Coronary artery (tissue), 2 donors: ENCODE measurements around the gene SPP1.
"Not testable (repeated sequence)": the region's sequence is repeated elsewhere in the genome, so short reads cannot be mapped to it uniquely, and the experiment has no call there.

Experiments
- DNase-seq: peaks from one replicate; pipeline ENCODE4 v3.0.0-alpha.2; 2017; ENCODE audit warnings: low spot score
- H3K27ac ChIP-seq, 2 donors: fragments of 200-600 bp; sonication (generic); one replicate each; pipeline ENCODE4 v1.5.1; 2016 to 2019
- H3K4me3 ChIP-seq: fragments of 200-600 bp; sonication (generic); 2 replicates; pipeline ENCODE4 v1.5.1; 2016; ENCODE audit warnings: mild to moderate bottlenecking, moderate library complexity
- TF ChIP-seq, protein P1 (sequence below): fragments of 200-600 bp; sonication (generic); IDR thresholded peaks from one replicate; pipeline ENCODE4 v1.5.1; 2019; ENCODE audit warnings: antibody characterized with exemption

Gene SPP1

DNA sequence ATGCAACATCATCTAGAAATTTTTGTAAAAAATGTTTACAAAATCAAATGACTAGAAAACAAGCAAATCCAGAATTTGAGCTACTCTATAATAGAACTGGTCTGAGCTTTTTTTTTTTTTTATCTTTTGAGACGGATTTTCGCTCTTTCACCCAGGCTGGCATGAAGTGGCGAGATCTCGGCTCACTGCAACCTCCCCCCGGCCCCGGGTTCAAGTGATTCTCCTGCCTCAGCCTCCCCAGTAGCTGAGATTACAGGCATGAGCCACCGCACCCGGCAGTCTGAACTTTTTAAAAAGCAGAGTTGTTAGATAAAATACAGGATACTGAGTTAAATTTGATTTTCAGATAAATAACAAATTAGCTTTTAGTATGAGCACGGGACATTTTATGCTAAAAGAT is 11.0 kb downstream of the SPP1 start:
- H3K4me3 ChIP-seq = no peak overlapping the region
- no peak overlapping the region for H3K27ac ChIP-seq
- TF ChIP-seq, protein P1, sequence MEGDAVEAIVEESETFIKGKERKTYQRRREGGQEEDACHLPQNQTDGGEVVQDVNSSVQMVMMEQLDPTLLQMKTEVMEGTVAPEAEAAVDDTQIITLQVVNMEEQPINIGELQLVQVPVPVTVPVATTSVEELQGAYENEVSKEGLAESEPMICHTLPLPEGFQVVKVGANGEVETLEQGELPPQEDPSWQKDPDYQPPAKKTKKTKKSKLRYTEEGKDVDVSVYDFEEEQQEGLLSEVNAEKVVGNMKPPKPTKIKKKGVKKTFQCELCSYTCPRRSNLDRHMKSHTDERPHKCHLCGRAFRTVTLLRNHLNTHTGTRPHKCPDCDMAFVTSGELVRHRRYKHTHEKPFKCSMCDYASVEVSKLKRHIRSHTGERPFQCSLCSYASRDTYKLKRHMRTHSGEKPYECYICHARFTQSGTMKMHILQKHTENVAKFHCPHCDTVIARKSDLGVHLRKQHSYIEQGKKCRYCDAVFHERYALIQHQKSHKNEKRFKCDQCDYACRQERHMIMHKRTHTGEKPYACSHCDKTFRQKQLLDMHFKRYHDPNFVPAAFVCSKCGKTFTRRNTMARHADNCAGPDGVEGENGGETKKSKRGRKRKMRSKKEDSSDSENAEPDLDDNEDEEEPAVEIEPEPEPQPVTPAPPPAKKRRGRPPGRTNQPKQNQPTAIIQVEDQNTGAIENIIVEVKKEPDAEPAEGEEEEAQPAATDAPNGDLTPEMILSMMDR = no peak
- DNase-seq = no peak

DNA sequence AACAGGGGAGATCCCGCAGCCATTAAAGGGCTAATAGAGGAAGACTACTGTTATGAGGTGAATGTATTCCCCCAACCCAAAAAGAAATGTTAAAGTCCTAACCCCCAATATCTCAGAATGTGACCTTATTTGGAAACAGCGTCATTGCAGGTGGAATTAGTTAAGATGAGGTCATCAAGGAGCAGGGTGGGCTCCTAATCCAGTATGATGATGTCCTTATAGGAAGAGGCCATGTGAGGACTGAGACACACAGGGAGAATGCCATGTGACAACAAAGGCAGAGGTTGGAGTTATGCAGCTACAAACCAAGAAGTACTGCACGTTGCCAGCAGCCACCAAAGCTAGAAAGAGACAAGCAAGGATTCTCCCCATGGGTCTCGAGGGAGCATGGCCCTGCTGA is 14.3 kb downstream of the SPP1 start:
- no peak for DNase-seq
- H3K4me3 ChIP-seq = no peak overlapping the region
- TF ChIP-seq, protein P1 = no peak
- H3K27ac ChIP-seq = no peak overlapping the region

DNA sequence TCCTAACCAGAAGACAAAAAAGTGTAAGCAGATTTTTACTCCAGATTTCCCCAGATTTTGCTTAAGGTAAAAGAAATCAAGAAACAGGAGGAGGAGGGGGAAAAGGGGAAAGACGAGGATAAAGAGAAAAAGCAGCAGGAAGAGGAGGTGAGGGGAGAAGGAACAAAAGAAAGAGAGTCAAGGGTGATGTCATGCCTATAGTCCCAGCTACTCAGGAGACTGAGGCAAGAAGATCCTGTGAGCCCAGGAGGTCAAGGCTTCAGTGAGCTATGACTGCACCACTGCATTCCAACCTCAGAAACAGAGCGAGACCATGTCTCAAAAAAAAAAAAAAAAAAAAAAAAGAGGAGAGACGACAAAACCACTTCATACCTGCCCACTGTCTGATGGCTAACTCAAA is 19.9 kb downstream of the SPP1 start:
- TF ChIP-seq, protein P1 = no peak
- H3K27ac ChIP-seq = no peak overlapping the region
- no peak for DNase-seq
- no peak overlapping the region for H3K4me3 ChIP-seq

DNA sequence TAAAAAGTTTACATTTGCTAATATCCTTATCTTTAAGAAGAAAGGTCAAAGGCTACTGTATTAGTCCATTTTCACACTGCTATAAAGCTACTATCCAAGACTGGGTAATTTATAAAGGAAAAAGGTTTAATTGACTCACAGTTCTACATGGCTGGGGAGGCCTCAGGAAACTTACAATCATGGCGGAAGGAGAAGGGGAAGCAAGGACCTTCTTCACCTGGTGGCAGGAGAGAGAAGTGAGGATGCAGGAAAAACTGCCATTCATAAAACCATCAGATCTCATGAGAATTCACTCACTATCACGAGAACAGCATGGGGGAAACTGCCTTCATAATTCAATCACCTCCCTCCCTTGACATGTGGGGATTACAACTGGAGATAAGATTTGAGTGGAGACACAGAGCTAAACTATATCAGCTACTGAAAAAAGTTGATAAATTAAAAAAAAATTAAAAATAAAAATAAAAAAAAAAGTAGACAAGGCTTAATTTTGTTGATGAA is 23.7 kb downstream of the SPP1 start:
- not testable (repeated sequence) for H3K4me3 ChIP-seq, DNase-seq

DNA sequence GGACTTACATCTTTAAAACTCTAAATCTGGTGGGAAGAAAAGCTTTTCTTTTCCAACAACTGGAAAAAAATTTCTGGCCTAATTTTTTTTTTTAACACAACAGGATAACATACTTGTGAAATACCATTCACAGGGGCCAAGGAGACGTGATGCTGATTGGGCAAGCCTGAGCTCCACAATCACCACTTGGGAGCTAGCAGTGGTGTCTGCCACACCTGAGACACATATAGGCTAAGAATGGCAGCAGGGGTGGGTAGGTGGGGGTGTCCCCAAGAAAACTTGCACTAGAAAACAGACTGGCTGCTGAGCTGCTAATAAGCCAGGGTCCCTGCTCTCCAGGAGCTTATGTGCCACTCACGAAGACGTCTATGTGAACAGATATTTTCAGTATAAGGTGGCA is 26.4 kb downstream of the SPP1 start:
- TF ChIP-seq, protein P1 = no peak
- Histone ChIP-seq H3K4me3 (no peak overlapping the region), H3K27ac (no peak overlapping the region)
- DNase-seq = no peak

More for the DNA sequence above, 23.7 kb downstream of the SPP1 start:
- not testable (repeated sequence) for H3K27ac ChIP-seq

DNA sequence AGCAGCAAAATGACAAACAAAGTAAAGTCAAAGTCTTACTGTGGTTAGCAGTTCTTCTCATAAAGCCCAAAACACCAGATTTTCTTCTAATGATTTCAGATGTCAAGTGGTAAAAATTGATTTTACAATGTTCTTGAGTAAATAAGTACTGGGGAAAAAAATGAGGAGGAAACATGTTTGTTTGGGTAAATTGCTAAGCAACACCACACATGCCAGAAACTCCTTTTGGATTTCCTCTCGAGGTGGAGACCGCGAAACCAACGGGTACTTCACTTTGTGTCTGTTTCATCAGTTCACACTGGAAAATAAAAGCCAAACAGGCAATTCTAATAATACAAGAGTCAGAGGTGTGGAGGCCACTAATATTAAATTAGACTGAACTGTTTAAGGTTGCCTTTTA is 27.3 kb downstream of the SPP1 start:
- Histone ChIP-seq H3K4me3 (no peak overlapping the region), H3K27ac (no peak overlapping the region)
- DNase-seq = no peak
- TF ChIP-seq, protein P1 = no peak

DNA sequence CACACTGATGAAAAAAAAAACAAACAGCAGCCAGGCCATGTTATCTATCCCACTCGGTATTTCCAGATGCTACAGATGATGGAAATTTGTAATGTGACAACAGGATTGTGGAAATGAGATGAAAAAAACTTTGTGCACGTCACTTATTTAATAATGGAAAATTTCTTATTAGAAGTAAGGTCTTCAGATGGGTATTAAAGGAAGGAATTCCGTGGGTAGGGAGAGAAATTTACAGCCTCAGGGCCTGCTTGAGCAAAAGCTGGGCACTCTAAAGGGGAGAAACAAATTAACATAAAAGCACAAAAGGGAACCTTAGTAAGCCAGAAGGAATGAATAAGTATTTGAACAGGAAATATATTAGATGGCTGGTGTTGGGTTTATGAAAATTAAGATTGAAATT is 27.7 kb downstream of the SPP1 start:
- TF ChIP-seq, protein P1 = no peak
- H3K27ac ChIP-seq = no peak overlapping the region
- DNase-seq = no peak
- H3K4me3 ChIP-seq = no peak overlapping the region

DNA sequence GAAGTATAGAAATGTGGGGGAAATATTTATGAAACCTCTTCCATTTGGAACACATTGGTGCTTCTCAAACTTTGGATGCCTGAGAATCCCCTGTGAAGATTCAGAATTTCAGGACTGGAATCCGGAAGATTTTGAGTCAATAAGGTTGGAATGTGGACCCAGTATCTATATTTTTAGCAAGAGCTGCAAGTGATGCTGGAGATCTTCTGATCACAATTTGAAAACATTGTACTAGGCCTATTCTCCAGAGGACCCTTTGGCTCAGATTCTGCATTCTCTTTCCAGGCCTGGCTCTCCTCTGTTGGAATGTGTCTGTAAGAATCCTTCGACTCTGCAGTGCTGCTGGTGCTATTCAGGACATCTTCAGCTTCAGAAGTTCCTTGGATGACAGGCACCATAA is 29.6 kb downstream of the SPP1 start:
- peak overlapping the region; percentile 0 to 73 for H3K27ac ChIP-seq
- no peak overlapping the region for H3K4me3 ChIP-seq
- no peak for DNase-seq
- TF ChIP-seq, protein P1 = no peak
